Brain microvascular endothelial cell (primary cell): ENCODE measurements around the gene MAP4K3.

ENCODE experiments used
- DNase-seq: peaks from one replicate; pipeline ENCODE4 v3.0.0-alpha.2; 2020
- H3K27ac ChIP-seq: fragments of 250-450 bp; sonication (Bioruptor Pico); 2 replicates; pipeline ENCODE4 v1.5.1; 2020; ENCODE audit warnings: mild to moderate bottlenecking, moderate library complexity
- H3K27me3 ChIP-seq: fragments of 250-450 bp; sonication (Bioruptor Pico); replicated peaks from 2 replicates; pipeline ENCODE4 v1.5.1; 2020; ENCODE audit warnings: mild to moderate bottlenecking
- H3K36me3 ChIP-seq: fragments of 250-450 bp; sonication (Bioruptor Pico); replicated peaks from 2 replicates; pipeline ENCODE4 v1.5.1; 2020; ENCODE audit warnings: mild to moderate bottlenecking
- H3K4me3 ChIP-seq: 2 replicates; pipeline ENCODE4 v1.5.1; 2011; ENCODE audit warnings: low read depth, mild to moderate bottlenecking, control low read depth, low read length, moderate library complexity
- CTCF ChIP-seq: IDR thresholded peaks from 2 replicates; pipeline ENCODE4 v1.5.1; 2011; ENCODE audit warnings: low read depth, mild to moderate bottlenecking, moderate library complexity, low read length, control low read depth, inconsistent platforms; ENCODE audit errors: missing control alignments
- in situ Hi-C: cut with HindIII; loops from 2 replicates; pipeline ENCODE4 v1.10.0; 2017; ENCODE audit warnings: low sequenced_read_pairs, low pct_ligation_motif_present

The MAP4K3 gene

GRCh38 chr2:39264733-39265132 lies 172.4 kb downstream of the MAP4K3 start:
- no peak overlapping the region for H3K4me3 ChIP-seq
- H3K27ac ChIP-seq: no peak overlapping the region
- no peak for DNase-seq
- in situ Hi-C loops: no loop called here
- H3K36me3 ChIP-seq: peaks cover 19% of the 10 kb centered on the region
- H3K27me3 ChIP-seq: no peaks in the 10 kb centered on the region
- no peak for TF ChIP-seq CTCF

DNA sequence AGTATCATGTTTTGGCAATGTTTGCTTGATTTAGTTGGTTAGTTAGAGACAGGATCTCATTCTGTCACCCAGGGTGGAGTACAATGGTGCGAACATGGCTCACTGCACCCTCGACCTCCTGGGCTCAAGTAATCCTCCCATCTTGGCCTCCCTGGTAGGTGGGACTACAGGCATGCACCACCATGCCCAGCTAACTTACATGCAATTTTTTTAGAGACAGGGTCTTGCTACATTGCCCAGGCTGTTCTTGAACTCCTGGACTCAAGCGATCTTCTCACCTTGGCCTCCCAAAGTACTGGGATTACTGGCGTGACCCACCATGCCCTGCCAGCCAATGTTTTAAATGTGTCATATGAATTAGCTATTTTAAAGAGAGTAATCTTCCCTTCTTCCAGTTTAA lies 177.0 kb downstream of the MAP4K3 start:
- DNase-seq: no peak
- Histone ChIP-seq H3K27ac (no peak overlapping the region), H3K27me3 (no peaks in the 10 kb centered on the region), H3K36me3 (peaks cover 26% of the 10 kb centered on the region), H3K4me3 (no peak overlapping the region)
- in situ Hi-C loops: no loop called here
- TF ChIP-seq CTCF: no peak

- Histone ChIP-seq H3K36me3 (peaks cover 55% of the 10 kb centered on the region), H3K27me3 (no peaks in the 10 kb centered on the region), H3K4me3 (no peak overlapping the region), H3K27ac (no peak overlapping the region)
- DNase-seq: no peak
- no peak for TF ChIP-seq CTCF
- in situ Hi-C loops: no loop called here
These were observed 181.0 kb downstream of the MAP4K3 start for GRCh38 chr2:39256040-39256439.

- Histone ChIP-seq H3K4me3 (no peak overlapping the region), H3K27ac (no peak overlapping the region), H3K36me3 (peaks cover 57% of the 10 kb centered on the region), H3K27me3 (no peaks in the 10 kb centered on the region)
- no peak for TF ChIP-seq CTCF
- no peak for DNase-seq
- in situ Hi-C loops: no loop called here
These were observed 184.1 kb downstream of the MAP4K3 start for GRCh38 chr2:39252888-39253518.

- in situ Hi-C loops: loop anchor here (25.0 kb wide), 1 partner anchor 185 kb away; no protein-coding TSS in a partner anchor
- Histone ChIP-seq H3K4me3 (no peak overlapping the region), H3K27ac (no peak overlapping the region), H3K27me3 (no peaks in the 10 kb centered on the region), H3K36me3 (peaks cover 29% of the 10 kb centered on the region)
- DNase-seq: no peak
- no peak for TF ChIP-seq CTCF
These were observed 189.5 kb downstream of the MAP4K3 start for GRCh38 chr2:39247512-39248043.
